Panc1 (cell line): ENCODE data around the gene CST9L. TPM values are rescaled to one million over a fixed set of nuclear protein-coding genes. Genes with fewer than 3 reads are reported as not detected.

Source experiments
- ATAC-seq: fragments of 200-7000 bp; cut with Tn5 transposase; 2 replicates; pipeline ENCODE4 v1.9.1; 2020; ENCODE audit warnings: mild to moderate bottlenecking, moderate library complexity
- BruUV-seq: library from RNA; stranded (reverse); fragments of 400-500 nt; replicated peaks from 2 replicates; lab custom pipeline; 2021; lab: Mats Ljungman, UMichigan
- CTCF ChIA-PET: fragments of 300-600 bp; sonication (Branson Sonifier 250); formaldehyde crosslinking; loops from one replicate; lab custom pipeline; 2022; ENCODE audit warnings: antibody characterized with exemption; lab: Charles Lee
- POLR2A ChIA-PET: fragments of 300-600 bp; sonication (Branson Sonifier 250); formaldehyde crosslinking; loops from one replicate; lab custom pipeline; 2022; ENCODE audit warnings: antibody characterized with exemption; lab: Charles Lee
- DNase-seq: peaks from one replicate; pipeline ENCODE4 v3.0.0-alpha.2; 2010; ENCODE audit warnings: low read depth, low spot score
- H3K27ac ChIP-seq: 2 replicates; pipeline ENCODE4 v1.5.1; 2011; ENCODE audit warnings: mild to moderate bottlenecking, low read length, inconsistent platforms
- H3K27me3 ChIP-seq: fragments of 200-500 bp; sonication (Bioruptor generic); 2 replicates; pipeline ENCODE4 v1.6.0; 2014; ENCODE audit warnings: low read length, inconsistent platforms; ENCODE audit not compliant: control insufficient read depth, insufficient read depth
- H3K36me3 ChIP-seq: fragments of 200-500 bp; sonication (Bioruptor generic); 2 replicates; pipeline ENCODE4 v1.5.1; 2014; ENCODE audit warnings: inconsistent platforms, mild to moderate bottlenecking, low read length, moderate library complexity; ENCODE audit not compliant: control insufficient read depth, insufficient read depth
- H3K4me1 ChIP-seq: 2 replicates; pipeline ENCODE4 v1.5.1; 2011; ENCODE audit warnings: inconsistent platforms, mild to moderate bottlenecking, low read length, moderate library complexity; ENCODE audit not compliant: control insufficient read depth, insufficient read depth
- H3K4me3 ChIP-seq, 2 experiments: 2 replicates each; pipeline ENCODE4 v1.5.1; 2011 to 2012; ENCODE audit warnings: low read depth in 2 of 2, low read length in 2 of 2, mild to moderate bottlenecking in 2 of 2, inconsistent platforms in 1 of 2, moderate library complexity in 1 of 2
- H3K9me3 ChIP-seq: fragments of 200-500 bp; sonication (Bioruptor generic); 2 replicates; pipeline ENCODE4 v1.5.1; 2014; ENCODE audit warnings: low read depth, mild to moderate bottlenecking, inconsistent platforms, low read length, moderate library complexity; ENCODE audit not compliant: control insufficient read depth, insufficient read depth
- POLR2AphosphoS5 ChIP-seq: IDR thresholded peaks from 2 replicates; pipeline ENCODE4 v1.6.1; 2012; ENCODE audit warnings: mild to moderate bottlenecking, low read depth, low read length, moderate library complexity
- SIN3A ChIP-seq: IDR thresholded peaks from 2 replicates; pipeline ENCODE4 v1.6.1; 2012; ENCODE audit warnings: low read depth, mild to moderate bottlenecking, low read length, moderate library complexity, borderline replicate concordance; ENCODE audit not compliant: insufficient read depth
- TCF7L2 ChIP-seq: IDR thresholded peaks from 2 replicates; pipeline ENCODE4 v1.6.1; 2011; ENCODE audit warnings: mild to moderate bottlenecking, low read depth, low read length, inconsistent platforms
- in situ Hi-C: cut with HindIII; loops from 2 replicates; pipeline ENCODE4 v1.10.0; 2016; ENCODE audit warnings: low sequenced_read_pairs, low pct_unique_long_range_greater_than_20kb
- intact Hi-C: fragments of 100-400 bp; cut with micrococcal nuclease; formaldehyde crosslinking; loops from one replicate; pipeline ENCODE4 v1.10.0; 2022; ENCODE audit not compliant: unreplicated experiment
- total RNA-seq: library from RNA; stranded (reverse); gene quantifications from one replicate; pipeline ENCODE4 v1.2.1, GENCODE V29; 2021; ENCODE audit not compliant: unreplicated experiment
- TF ChIP-seq, protein P1 (sequence below): fragments of 450-650 bp; IDR thresholded peaks from 2 replicates; pipeline ENCODE4 v1.5.1; 2017; ENCODE audit warnings: mild to moderate bottlenecking
- TF ChIP-seq, protein P2 (sequence below), 2 experiments: IDR thresholded peaks; 2 replicates each; pipeline ENCODE4 v1.6.1; 2011 to 2012; ENCODE audit warnings: low read depth in 2 of 2, control low read depth in 1 of 2, low read length in 1 of 2, mild to moderate bottlenecking in 1 of 2, moderate library complexity in 1 of 2; ENCODE audit not compliant: insufficient read depth in 1 of 2

The CST9L gene
- total RNA-seq, 1 experiment from 2014 or later: not detected

DNA sequence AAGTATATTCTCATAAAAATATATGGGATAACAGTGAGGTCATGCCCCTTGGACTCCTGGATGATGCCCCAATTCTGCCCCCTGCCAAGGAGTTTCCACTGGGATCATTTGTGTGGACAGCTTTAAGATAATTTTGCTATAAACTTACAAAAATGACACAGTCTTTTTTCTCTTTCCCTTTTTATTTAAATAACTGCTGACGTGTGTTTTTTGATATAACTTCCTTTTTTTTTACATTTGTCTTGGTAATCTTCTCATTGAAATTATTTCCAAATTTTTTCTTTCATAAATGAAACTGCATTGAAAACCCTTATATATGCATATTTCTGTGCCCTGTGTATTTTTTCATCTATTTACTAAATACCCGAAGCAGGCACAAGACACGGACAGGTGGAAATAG lies 31.3 kb downstream of the CST9L start:
- DNase-seq (no peak), ATAC-seq (no peak)
- POLR2A ChIA-PET: no interaction called here
- Histone ChIP-seq H3K4me1 (no peaks in the 10 kb centered on the region), H3K9me3 (no peaks in the 10 kb centered on the region), H3K36me3 (no peaks in the 10 kb centered on the region), H3K27me3 (no peaks in the 10 kb centered on the region), H3K4me3 (no peak overlapping the region), H3K27ac (no peak overlapping the region)
- BruUV-seq: no TSS peak
- in situ Hi-C loops (no loop called here), intact Hi-C loops (no loop called here)
- CTCF ChIA-PET: no interaction called here
- no peak for TF ChIP-seq POLR2AphosphoS5
- TF ChIP-seq, protein P1, sequence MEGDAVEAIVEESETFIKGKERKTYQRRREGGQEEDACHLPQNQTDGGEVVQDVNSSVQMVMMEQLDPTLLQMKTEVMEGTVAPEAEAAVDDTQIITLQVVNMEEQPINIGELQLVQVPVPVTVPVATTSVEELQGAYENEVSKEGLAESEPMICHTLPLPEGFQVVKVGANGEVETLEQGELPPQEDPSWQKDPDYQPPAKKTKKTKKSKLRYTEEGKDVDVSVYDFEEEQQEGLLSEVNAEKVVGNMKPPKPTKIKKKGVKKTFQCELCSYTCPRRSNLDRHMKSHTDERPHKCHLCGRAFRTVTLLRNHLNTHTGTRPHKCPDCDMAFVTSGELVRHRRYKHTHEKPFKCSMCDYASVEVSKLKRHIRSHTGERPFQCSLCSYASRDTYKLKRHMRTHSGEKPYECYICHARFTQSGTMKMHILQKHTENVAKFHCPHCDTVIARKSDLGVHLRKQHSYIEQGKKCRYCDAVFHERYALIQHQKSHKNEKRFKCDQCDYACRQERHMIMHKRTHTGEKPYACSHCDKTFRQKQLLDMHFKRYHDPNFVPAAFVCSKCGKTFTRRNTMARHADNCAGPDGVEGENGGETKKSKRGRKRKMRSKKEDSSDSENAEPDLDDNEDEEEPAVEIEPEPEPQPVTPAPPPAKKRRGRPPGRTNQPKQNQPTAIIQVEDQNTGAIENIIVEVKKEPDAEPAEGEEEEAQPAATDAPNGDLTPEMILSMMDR: no peak

DNA sequence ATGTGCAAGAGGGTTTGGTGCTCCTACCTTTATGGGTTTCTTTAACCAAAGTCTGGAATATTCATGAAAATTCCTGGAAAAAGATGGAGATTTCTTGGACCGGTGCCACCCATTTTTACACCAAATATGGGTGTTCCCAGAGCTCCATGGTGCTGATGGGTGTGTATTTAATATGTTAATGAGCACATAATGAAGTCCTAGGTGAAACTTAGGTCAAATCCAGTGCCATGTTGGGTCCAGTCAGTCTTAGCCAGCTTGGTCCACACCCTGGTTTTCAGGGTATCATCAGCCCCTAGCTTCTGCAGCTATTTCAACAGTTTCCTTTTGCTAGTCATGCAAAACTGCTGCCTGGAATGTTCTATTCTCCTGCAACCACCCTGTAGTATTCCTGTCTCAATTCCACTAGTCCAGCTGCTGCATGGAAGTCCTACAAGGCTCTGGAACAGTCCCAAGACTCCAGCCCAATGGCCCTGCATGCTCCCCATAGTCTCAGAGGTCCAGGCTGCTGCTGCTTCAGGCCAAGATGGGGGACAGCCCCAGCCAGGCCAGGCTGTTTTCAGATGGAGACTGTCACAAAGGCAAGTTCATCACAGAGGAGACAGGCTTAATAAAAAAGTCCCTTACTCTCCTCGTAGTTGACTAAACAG lies 31.8 kb downstream of the CST9L start:
- DNase-seq: no peak

More for the DNA sequence above, 31.8 kb downstream of the CST9L start:
- H3K4me1 ChIP-seq: no peaks in the 10 kb centered on the region
- H3K36me3 ChIP-seq: no peaks in the 10 kb centered on the region
- no peaks in the 10 kb centered on the region for H3K9me3 ChIP-seq
- BruUV-seq: no TSS peak
- H3K4me3 ChIP-seq: no peak overlapping the region
- intact Hi-C loops: no loop called here
- TF ChIP-seq TCF7L2: no peak
- no peak for TF ChIP-seq POLR2AphosphoS5
- TF ChIP-seq SIN3A: no peak
- TF ChIP-seq, protein P1: no peak
- TF ChIP-seq, protein P2, sequence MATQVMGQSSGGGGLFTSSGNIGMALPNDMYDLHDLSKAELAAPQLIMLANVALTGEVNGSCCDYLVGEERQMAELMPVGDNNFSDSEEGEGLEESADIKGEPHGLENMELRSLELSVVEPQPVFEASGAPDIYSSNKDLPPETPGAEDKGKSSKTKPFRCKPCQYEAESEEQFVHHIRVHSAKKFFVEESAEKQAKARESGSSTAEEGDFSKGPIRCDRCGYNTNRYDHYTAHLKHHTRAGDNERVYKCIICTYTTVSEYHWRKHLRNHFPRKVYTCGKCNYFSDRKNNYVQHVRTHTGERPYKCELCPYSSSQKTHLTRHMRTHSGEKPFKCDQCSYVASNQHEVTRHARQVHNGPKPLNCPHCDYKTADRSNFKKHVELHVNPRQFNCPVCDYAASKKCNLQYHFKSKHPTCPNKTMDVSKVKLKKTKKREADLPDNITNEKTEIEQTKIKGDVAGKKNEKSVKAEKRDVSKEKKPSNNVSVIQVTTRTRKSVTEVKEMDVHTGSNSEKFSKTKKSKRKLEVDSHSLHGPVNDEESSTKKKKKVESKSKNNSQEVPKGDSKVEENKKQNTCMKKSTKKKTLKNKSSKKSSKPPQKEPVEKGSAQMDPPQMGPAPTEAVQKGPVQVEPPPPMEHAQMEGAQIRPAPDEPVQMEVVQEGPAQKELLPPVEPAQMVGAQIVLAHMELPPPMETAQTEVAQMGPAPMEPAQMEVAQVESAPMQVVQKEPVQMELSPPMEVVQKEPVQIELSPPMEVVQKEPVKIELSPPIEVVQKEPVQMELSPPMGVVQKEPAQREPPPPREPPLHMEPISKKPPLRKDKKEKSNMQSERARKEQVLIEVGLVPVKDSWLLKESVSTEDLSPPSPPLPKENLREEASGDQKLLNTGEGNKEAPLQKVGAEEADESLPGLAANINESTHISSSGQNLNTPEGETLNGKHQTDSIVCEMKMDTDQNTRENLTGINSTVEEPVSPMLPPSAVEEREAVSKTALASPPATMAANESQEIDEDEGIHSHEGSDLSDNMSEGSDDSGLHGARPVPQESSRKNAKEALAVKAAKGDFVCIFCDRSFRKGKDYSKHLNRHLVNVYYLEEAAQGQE (IDR thresholded peaks at IDR 0.05; ENCODE audit: insufficient read depth in 1 of 2, low read depth in 2 of 2, low read length in 1 of 2): no peak
- ATAC-seq: no peak
- no peaks in the 10 kb centered on the region for H3K27me3 ChIP-seq
- in situ Hi-C loops: no loop called here
- H3K27ac ChIP-seq: no peak overlapping the region
- ChIA-PET CTCF (no interaction called here), POLR2A (no interaction called here)
